HL-60 (cell line): ENCODE results near the gene SDSL.

ENCODE experiments used
- DNase-seq, 2 experiments: peaks; one replicate each; pipeline ENCODE4 v3.0.0-alpha.2; 2010 to 2020; ENCODE audit warnings: low read depth in 1 of 2, low spot score in 1 of 2
- H3K27ac ChIP-seq: fragments of 250-450 bp; sonication (Bioruptor Pico); replicated peaks from 2 replicates; pipeline ENCODE4 v1.5.1; 2020; ENCODE audit warnings: mild to moderate bottlenecking, moderate library complexity
- H3K27me3 ChIP-seq: fragments of 250-450 bp; sonication (Bioruptor Pico); 2 replicates; pipeline ENCODE4 v1.5.1; 2021; ENCODE audit warnings: mild to moderate bottlenecking, moderate library complexity; ENCODE audit not compliant: insufficient read depth, poor library complexity, severe bottlenecking
- H3K4me3 ChIP-seq: replicated peaks from 2 replicates; pipeline ENCODE4 v1.5.1; 2011; ENCODE audit warnings: mild to moderate bottlenecking, control low read depth, low read length; ENCODE audit not compliant: insufficient read depth
- GABPA ChIP-seq: IDR thresholded peaks from 2 replicates; pipeline ENCODE4 v1.6.1; 2012; ENCODE audit warnings: low read depth
- POLR2AphosphoS5 ChIP-seq: IDR thresholded peaks from 2 replicates; pipeline ENCODE4 v1.6.1; 2012; ENCODE audit warnings: low read depth
- SPI1 ChIP-seq: IDR thresholded peaks from 2 replicates; pipeline ENCODE4 v1.6.1; 2012; ENCODE audit warnings: low read depth, mild to moderate bottlenecking, borderline replicate concordance
- long read RNA-seq: library from polyadenylated mRNA; unstranded; transcript quantifications from one replicate; pipeline ENCODE4 v2.0.0, GENCODE V29; 2020
- TF ChIP-seq, protein P1 (sequence below): IDR thresholded peaks from one replicate; pipeline ENCODE4 v1.5.1; 2011; ENCODE audit warnings: low read length, control low read depth, inconsistent platforms; ENCODE audit not compliant: insufficient read depth
- TF ChIP-seq, protein P2 (sequence below): IDR thresholded peaks from 2 replicates; pipeline ENCODE4 v1.6.1; 2012; ENCODE audit warnings: low read depth; ENCODE audit not compliant: insufficient replicate concordance

The SDSL gene, protein sequence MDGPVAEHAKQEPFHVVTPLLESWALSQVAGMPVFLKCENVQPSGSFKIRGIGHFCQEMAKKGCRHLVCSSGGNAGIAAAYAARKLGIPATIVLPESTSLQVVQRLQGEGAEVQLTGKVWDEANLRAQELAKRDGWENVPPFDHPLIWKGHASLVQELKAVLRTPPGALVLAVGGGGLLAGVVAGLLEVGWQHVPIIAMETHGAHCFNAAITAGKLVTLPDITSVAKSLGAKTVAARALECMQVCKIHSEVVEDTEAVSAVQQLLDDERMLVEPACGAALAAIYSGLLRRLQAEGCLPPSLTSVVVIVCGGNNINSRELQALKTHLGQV
- long read RNA-seq, transcript SDSL-202 (8 exons, 1,449 nt) = major isoform, 18 of 20 reads
- long read RNA-seq, partial matches to known transcripts = 1 of 20 reads
- long read RNA-seq, other reads (novel, unspliced or antisense) = 1 of 20 reads

DNA sequence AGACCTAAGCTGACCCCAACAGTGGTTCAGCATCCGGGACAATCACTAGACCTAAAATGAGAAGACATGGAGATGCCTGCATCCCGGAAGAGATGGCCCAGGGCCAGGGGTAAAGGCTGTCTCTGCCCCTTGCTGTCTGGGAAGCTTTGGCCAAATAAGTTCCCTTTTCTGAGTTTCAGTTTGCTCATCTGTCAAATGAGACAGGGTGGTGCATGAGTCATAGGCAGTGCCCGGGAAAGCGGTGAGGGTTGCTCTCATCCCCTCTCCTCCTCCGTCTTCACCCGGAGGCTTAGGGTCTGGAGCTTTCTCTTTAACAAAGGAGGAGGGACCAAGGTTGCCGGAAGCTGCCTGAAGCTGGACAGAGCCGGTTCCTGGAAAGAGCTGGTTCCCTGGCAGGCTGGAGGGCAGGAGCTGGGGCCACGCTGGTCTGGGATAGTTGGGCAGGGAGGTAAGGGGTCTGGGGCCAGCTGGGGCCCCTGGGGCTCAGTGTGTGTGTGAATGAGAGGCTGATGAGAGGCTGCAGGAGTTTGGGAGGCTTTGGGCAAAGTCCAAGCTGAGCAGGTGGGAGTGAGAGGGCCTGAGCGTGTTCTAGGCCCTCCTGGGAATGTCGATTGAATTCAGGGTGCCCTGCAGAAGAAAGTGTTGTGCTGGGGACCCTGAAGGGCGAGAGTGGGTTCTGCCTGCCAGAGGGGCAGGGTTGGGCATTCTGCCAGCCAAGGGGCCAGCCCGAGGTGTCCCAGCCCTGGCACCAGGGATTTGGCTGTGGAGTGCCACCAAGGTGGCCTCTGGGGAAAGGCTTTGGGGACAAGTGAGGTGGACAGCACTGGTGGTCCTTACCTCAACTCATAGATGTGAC is at the start of gene SDSL:
SDSL (plus strand) TSS at position 351 of the 856 bp plus-strand sequence. CDS start 5,603 bp downstream, outside the sequence.
- Histone ChIP-seq H3K27me3 (no peaks in the 10 kb centered on the region), H3K27ac (peak within 1 kb of the TSS; percentile 74), H3K4me3 (peak within 1 kb of the TSS; percentile 41)
- peak; percentile 93 to 95 for DNase-seq
- TF ChIP-seq, protein P1, sequence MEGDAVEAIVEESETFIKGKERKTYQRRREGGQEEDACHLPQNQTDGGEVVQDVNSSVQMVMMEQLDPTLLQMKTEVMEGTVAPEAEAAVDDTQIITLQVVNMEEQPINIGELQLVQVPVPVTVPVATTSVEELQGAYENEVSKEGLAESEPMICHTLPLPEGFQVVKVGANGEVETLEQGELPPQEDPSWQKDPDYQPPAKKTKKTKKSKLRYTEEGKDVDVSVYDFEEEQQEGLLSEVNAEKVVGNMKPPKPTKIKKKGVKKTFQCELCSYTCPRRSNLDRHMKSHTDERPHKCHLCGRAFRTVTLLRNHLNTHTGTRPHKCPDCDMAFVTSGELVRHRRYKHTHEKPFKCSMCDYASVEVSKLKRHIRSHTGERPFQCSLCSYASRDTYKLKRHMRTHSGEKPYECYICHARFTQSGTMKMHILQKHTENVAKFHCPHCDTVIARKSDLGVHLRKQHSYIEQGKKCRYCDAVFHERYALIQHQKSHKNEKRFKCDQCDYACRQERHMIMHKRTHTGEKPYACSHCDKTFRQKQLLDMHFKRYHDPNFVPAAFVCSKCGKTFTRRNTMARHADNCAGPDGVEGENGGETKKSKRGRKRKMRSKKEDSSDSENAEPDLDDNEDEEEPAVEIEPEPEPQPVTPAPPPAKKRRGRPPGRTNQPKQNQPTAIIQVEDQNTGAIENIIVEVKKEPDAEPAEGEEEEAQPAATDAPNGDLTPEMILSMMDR = no peak
- TF ChIP-seq, protein P2, sequence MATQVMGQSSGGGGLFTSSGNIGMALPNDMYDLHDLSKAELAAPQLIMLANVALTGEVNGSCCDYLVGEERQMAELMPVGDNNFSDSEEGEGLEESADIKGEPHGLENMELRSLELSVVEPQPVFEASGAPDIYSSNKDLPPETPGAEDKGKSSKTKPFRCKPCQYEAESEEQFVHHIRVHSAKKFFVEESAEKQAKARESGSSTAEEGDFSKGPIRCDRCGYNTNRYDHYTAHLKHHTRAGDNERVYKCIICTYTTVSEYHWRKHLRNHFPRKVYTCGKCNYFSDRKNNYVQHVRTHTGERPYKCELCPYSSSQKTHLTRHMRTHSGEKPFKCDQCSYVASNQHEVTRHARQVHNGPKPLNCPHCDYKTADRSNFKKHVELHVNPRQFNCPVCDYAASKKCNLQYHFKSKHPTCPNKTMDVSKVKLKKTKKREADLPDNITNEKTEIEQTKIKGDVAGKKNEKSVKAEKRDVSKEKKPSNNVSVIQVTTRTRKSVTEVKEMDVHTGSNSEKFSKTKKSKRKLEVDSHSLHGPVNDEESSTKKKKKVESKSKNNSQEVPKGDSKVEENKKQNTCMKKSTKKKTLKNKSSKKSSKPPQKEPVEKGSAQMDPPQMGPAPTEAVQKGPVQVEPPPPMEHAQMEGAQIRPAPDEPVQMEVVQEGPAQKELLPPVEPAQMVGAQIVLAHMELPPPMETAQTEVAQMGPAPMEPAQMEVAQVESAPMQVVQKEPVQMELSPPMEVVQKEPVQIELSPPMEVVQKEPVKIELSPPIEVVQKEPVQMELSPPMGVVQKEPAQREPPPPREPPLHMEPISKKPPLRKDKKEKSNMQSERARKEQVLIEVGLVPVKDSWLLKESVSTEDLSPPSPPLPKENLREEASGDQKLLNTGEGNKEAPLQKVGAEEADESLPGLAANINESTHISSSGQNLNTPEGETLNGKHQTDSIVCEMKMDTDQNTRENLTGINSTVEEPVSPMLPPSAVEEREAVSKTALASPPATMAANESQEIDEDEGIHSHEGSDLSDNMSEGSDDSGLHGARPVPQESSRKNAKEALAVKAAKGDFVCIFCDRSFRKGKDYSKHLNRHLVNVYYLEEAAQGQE = peak; percentile 66
- TF ChIP-seq GABPA (no peak), POLR2AphosphoS5 (peak; percentile 67)

DNA sequence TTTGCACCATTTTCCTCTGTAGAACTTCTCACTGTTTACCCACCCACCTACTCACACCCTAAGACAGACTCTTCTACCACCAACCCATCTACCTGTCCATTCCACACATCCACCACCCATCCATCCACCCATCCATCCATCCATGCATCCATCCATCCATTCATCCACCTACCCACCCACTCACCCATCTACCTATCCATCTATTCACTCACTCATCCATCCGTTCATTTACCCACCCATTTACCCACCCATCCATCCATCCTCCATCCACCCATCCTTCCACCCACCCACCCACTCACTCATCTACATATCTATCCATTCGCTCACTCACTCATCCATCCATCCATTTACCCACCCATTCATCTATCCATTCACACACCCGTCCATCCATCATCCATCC is 48.7 kb upstream of the SDSL start:
- no peak overlapping the region for H3K27ac ChIP-seq
- no peak for DNase-seq
- no peaks in the 10 kb centered on the region for H3K27me3 ChIP-seq
- H3K4me3 ChIP-seq = no peak overlapping the region
- TF ChIP-seq GABPA = no peak
- TF ChIP-seq, protein P2 = no peak
- no peak for TF ChIP-seq SPI1
- TF ChIP-seq, protein P1 = no peak
- TF ChIP-seq POLR2AphosphoS5 = no peak

DNA sequence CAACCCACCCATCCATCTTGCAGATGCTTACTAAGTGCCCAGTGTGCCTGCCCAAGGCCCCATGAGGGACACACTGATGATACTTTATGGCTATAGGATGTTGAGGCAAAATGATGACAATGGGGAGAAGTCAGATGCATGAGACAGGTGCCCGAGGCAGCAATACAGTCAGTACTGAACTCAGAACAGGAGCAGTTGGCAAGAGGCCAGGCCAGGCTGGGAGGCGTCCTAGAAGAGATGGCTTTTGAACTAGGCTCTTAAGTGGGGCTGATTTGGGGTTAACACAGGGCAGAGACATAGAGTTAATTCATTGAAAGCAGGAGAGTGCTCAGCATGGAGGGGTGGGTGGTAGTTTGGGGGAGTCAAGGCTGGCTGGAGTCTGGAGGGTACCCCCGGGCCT is 48.2 kb upstream of the SDSL start:
- no peaks in the 10 kb centered on the region for H3K27me3 ChIP-seq
- H3K4me3 ChIP-seq = no peak overlapping the region
- TF ChIP-seq, protein P1 = no peak
- TF ChIP-seq, protein P2 = no peak
- no peak for TF ChIP-seq GABPA
- no peak for TF ChIP-seq SPI1
- no peak for DNase-seq
- H3K27ac ChIP-seq = no peak overlapping the region
